Nephron (organoid): ENCODE results near the gene MYO18A.

Source experiments
- H3K27ac Mint-ChIP-seq, 3 experiments: 2 replicates each; pipeline ENCODE4 v1.8.0; 2020; ENCODE audit warnings: mixed read lengths in 3 of 3, mild to moderate bottlenecking in 2 of 3, moderate library complexity in 1 of 3
- H3K27me3 Mint-ChIP-seq: 2 replicates; pipeline ENCODE4 v1.8.0; 2021; ENCODE audit warnings: low read depth, mild to moderate bottlenecking, moderate library complexity, mixed read lengths
- H3K36me3 Mint-ChIP-seq: 2 replicates; pipeline ENCODE4 v1.8.0; 2020; ENCODE audit warnings: low read depth, mixed read lengths
- H3K4me1 Mint-ChIP-seq: 2 replicates; pipeline ENCODE4 v1.8.0; 2020; ENCODE audit warnings: mixed read lengths
- H3K4me3 Mint-ChIP-seq, 3 experiments: 2 replicates each; pipeline ENCODE4 v1.8.0; 2020; ENCODE audit warnings: mild to moderate bottlenecking in 3 of 3, mixed read lengths in 3 of 3, moderate library complexity in 2 of 3
- H3K9me3 Mint-ChIP-seq: 2 replicates; pipeline ENCODE4 v1.8.0; 2020; ENCODE audit warnings: mixed read lengths
- CTCF ChIP-seq, 3 experiments: fragments of 200-600 bp; sonication (generic); IDR thresholded peaks; one replicate each; pipeline ENCODE4 v1.5.0; 2021; ENCODE audit warnings: antibody characterized with exemption in 3 of 3; ENCODE audit not compliant: unreplicated experiment in 3 of 3

MYO18A gene

GRCh38 chr17:29054835-29055234, 125.4 kb downstream of the MYO18A start:
- H3K4me3 Mint-ChIP-seq, result no peak overlapping the region
- peaks cover 5% of the 10 kb centered on the region for H3K27me3 Mint-ChIP-seq
- no peak overlapping the region for H3K27ac Mint-ChIP-seq
- no peak for TF ChIP-seq CTCF (IDR thresholded peaks at IDR 0.05; ENCODE audit: unreplicated experiment in 3 of 3)
- peaks cover 20% of the 10 kb centered on the region for H3K4me1 Mint-ChIP-seq
- H3K36me3 Mint-ChIP-seq, result no peaks in the 10 kb centered on the region
- H3K9me3 Mint-ChIP-seq, result no peaks in the 10 kb centered on the region

GRCh38 chr17:29051731-29052130, 128.5 kb downstream of the MYO18A start:
- H3K4me1 Mint-ChIP-seq, result peaks cover 42% of the 10 kb centered on the region
- no peak for TF ChIP-seq CTCF (IDR thresholded peaks at IDR 0.05; ENCODE audit: unreplicated experiment in 3 of 3)
- peaks cover 9% of the 10 kb centered on the region for H3K27me3 Mint-ChIP-seq
- H3K4me3 Mint-ChIP-seq, result no peak overlapping the region
- H3K9me3 Mint-ChIP-seq, result no peaks in the 10 kb centered on the region
- no peaks in the 10 kb centered on the region for H3K36me3 Mint-ChIP-seq
- peak overlapping the region; percentile 20 to 63 (median 51) for H3K27ac Mint-ChIP-seq

GRCh38 chr17:29051194-29051593, 129.0 kb downstream of the MYO18A start:
- Mint-ChIP-seq H3K36me3 (no peaks in the 10 kb centered on the region), H3K4me1 (peaks cover 47% of the 10 kb centered on the region), H3K4me3 (no peak overlapping the region), H3K27me3 (peaks cover 13% of the 10 kb centered on the region), H3K9me3 (no peaks in the 10 kb centered on the region), H3K27ac (peak overlapping the region; percentile 20 to 63 (median 51))
- no peak for TF ChIP-seq CTCF (IDR thresholded peaks at IDR 0.05; ENCODE audit: unreplicated experiment in 3 of 3)

DNA sequence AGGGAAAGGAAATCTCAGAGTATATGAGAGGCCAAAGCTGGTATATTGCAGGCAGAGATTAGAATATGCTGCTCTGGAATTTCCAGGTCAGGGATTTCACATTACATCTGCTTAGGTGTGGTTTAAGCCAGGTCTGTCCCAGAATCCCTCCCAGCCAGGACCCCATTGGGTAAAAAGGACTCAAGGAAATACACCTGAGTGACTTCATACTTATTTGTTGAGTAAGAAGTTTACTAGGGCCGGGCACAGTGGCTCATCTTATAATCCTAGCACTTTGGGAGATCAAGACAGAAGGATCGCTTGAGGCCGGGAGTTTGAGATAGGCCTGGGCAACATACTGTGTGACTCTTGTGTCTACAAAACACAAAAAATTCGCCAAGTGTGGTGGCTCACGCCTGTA, 130.0 kb downstream of the MYO18A start:
- TF ChIP-seq CTCF (IDR thresholded peaks at IDR 0.05; ENCODE audit: unreplicated experiment in 3 of 3), result no peak
- Mint-ChIP-seq H3K36me3 (no peaks in the 10 kb centered on the region), H3K4me3 (no peak overlapping the region)

GRCh38 chr17:29049541-29050145, 130.6 kb downstream of the MYO18A start:
- H3K4me3 Mint-ChIP-seq, result no peak overlapping the region
- no peaks in the 10 kb centered on the region for H3K36me3 Mint-ChIP-seq
- peaks cover 54% of the 10 kb centered on the region for H3K4me1 Mint-ChIP-seq
- TF ChIP-seq CTCF (IDR thresholded peaks at IDR 0.05; ENCODE audit: unreplicated experiment in 3 of 3), result no peak
- H3K27ac Mint-ChIP-seq, result peak overlapping the region; percentile 65 to 87 (median 85)
- H3K27me3 Mint-ChIP-seq, result peaks cover 8% of the 10 kb centered on the region
- no peaks in the 10 kb centered on the region for H3K9me3 Mint-ChIP-seq

More for the DNA sequence above, 130.0 kb downstream of the MYO18A start:
- H3K9me3 Mint-ChIP-seq, result no peaks in the 10 kb centered on the region
- peaks cover 8% of the 10 kb centered on the region for H3K27me3 Mint-ChIP-seq
- H3K27ac Mint-ChIP-seq, result peak overlapping the region in 2 of 3 experiments; percentile 65 to 85
- peaks cover 53% of the 10 kb centered on the region for H3K4me1 Mint-ChIP-seq
